ENCODE measurements around the gene CACNA1D.

GRCh38 chr3:53802256-53802880 lies 308.0 kb downstream of the CACNA1D start:
- TF ChIP-seq EZH2 (IDR thresholded peaks at IDR 0.05; ENCODE audit: borderline replicate concordance, low read depth, low read length, severe bottlenecking) (no peak), GATA2 (IDR thresholded peaks at IDR 0.05; ENCODE audit: insufficient read depth, insufficient read length, low read depth, low read length) (no peak), CTCF (IDR thresholded peaks at IDR 0.05; ENCODE audit: extremely low read depth in 1 of 2, insufficient read depth in 1 of 2, low read depth in 1 of 2, low read length in 2 of 2) (no peak), POLR2A (IDR thresholded peaks at IDR 0.05; ENCODE audit: low read depth, low read length) (no peak), POLR2AphosphoS5 (IDR thresholded peaks at IDR 0.05; ENCODE audit: insufficient read depth, low read depth, low read length) (no peak), MAX (IDR thresholded peaks at IDR 0.05; ENCODE audit: insufficient read depth, insufficient read length) (no peak), JUN (IDR thresholded peaks at IDR 0.05; ENCODE audit: borderline replicate concordance, insufficient read depth, insufficient read length, low read depth) (no peak), MYC (IDR thresholded peaks at IDR 0.05; ENCODE audit: low read depth, low read length) (no peak)
